Neuron (in vitro differentiated cells): ENCODE data around the gene MAGEA3.
"Not testable (repeated sequence)": the region's sequence is repeated elsewhere in the genome, so short reads cannot be mapped to it uniquely, and the experiment has no call there.

Experiments used
- H2AFZ ChIP-seq: one replicate; pipeline ENCODE4 v1.6.1; 2013; ENCODE audit warnings: low read depth, mild to moderate bottlenecking, inconsistent platforms, low read length, moderate library complexity
- H3K27me3 ChIP-seq: one replicate; pipeline ENCODE4 v1.6.1; 2013; ENCODE audit warnings: low read length; ENCODE audit not compliant: insufficient read depth
- H3K36me3 ChIP-seq: one replicate; pipeline ENCODE4 v1.6.1; 2013; ENCODE audit warnings: low read length; ENCODE audit not compliant: insufficient read depth
- H3K4me1 ChIP-seq: one replicate; pipeline ENCODE4 v1.6.1; 2013; ENCODE audit warnings: low read length; ENCODE audit not compliant: insufficient read depth
- H3K4me3 ChIP-seq: 2 replicates; pipeline ENCODE4 v1.5.1; 2013; ENCODE audit warnings: mild to moderate bottlenecking, low read length, moderate library complexity
- H3K9me3 ChIP-seq: one replicate; pipeline ENCODE4 v1.6.1; 2013; ENCODE audit warnings: low read length

MAGEA3 gene

DNA sequence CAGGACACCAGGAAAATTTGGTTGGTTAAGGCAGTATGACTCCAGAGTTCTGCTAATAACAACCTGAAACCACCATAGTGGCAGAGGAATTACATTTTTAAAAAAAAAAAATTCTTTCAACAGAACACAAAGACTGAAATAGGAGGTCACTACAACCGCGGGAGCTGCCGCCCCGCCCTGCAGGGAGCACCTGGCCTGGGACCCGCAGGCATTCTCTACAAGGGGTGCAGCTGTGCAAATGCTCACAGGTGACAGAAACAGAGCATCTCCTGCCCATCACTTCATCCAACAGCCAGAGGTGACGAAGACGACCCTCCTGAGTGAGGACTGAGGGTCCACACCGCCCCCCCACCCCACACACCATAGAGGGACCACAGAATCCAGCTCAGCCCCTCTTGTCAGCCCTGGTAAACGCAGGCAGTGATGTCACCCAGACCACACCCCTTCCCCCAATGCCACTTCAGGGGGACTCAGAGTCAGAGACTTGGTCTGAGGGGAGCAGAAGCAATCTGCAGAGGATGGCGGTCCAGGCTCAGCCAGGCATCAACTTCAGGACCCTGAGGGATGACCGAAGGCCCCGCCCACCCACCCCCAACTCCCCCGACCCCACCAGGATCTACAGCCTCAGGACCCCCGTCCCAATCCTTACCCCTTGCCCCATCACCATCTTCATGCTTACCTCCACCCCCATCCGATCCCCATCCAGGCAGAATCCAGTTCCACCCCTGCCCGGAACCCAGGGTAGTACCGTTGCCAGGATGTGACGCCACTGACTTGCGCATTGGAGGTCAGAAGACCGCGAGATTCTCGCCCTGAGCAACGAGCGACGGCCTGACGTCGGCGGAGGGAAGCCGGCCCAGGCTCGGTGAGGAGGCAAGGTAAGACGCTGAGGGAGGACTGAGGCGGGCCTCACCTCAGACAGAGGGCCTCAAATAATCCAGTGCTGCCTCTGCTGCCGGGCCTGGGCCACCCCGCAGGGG is at the start of gene MAGEA3:
Gene MAGEA3, plus strand, starts transcription at position 843 of the 980 bp plus-strand sequence. CDS start 2,039 bp downstream, outside the sequence.
- H3K36me3 ChIP-seq, H3K4me1 ChIP-seq, H3K4me3 ChIP-seq, H3K9me3 ChIP-seq, H2AFZ ChIP-seq, H3K27me3 ChIP-seq: not testable (repeated sequence)

- no peak overlapping the region for H3K4me3 ChIP-seq
- peaks cover 12% of the 10 kb centered on the region for H3K27me3 ChIP-seq
- no peaks in the 10 kb centered on the region for H3K4me1 ChIP-seq
- H3K36me3 ChIP-seq: no peaks in the 10 kb centered on the region
- H3K9me3 ChIP-seq: no peaks in the 10 kb centered on the region
- H2AFZ ChIP-seq: no peak overlapping the region
Measured at GRCh38 chrX:152652060-152652459, 46.5 kb upstream of the MAGEA3 start.

DNA sequence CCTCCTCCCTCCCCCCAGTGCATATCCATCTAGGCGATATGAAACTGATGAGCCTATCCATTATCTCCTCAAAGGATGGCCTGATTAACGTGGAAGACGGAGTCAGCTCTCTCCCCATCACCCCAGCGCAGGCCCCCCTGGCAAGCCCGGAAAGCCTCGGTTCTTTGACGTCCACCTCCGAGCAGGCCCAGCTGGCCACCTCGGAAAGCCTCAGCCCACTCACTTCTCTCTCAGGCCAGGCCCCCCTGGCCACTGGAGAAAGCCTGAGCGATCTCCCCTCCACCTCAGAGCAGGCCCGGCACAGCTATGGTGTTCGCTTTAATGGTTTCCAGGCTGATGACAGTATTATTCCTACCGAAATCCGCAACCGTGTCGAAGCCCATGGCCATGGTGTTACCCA is 46.1 kb upstream of the MAGEA3 start:
- Histone ChIP-seq H3K27me3 (peaks cover 11% of the 10 kb centered on the region), H3K9me3 (no peaks in the 10 kb centered on the region), H3K36me3 (no peaks in the 10 kb centered on the region), H2AFZ (no peak overlapping the region), H3K4me3 (no peak overlapping the region), H3K4me1 (no peaks in the 10 kb centered on the region)

GRCh38 chrX:152656087-152656486 is 42.5 kb upstream of the MAGEA3 start:
- no peaks in the 10 kb centered on the region for H3K9me3 ChIP-seq
- H3K4me3 ChIP-seq: no peak overlapping the region
- no peaks in the 10 kb centered on the region for H3K4me1 ChIP-seq
- H2AFZ ChIP-seq: no peak overlapping the region
- H3K27me3 ChIP-seq: peaks cover 8% of the 10 kb centered on the region
- no peaks in the 10 kb centered on the region for H3K36me3 ChIP-seq

DNA sequence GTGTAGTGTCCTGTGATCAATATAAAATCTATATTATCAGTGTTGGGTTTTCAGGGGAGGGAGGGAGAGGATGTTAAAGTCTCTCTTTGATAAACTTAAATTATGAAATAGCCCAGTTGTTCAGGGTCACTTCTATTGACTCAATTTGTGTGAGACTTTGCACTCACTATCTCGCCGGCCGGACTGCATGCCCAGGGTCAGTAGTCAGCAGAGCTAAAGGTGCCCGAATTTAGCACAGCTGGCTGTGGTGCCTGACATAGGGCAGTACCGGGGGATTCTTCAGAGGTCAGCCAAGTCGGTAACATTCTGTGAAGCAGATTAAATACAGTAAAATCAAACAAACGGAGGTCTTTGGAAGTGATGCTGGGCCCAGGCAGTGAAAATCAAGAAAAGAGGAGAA is 41.7 kb upstream of the MAGEA3 start:
- H3K4me3 ChIP-seq: no peak overlapping the region
- H3K4me1 ChIP-seq: no peaks in the 10 kb centered on the region
- peaks cover 8% of the 10 kb centered on the region for H3K27me3 ChIP-seq
- no peaks in the 10 kb centered on the region for H3K9me3 ChIP-seq
- no peaks in the 10 kb centered on the region for H3K36me3 ChIP-seq
- no peak overlapping the region for H2AFZ ChIP-seq

DNA sequence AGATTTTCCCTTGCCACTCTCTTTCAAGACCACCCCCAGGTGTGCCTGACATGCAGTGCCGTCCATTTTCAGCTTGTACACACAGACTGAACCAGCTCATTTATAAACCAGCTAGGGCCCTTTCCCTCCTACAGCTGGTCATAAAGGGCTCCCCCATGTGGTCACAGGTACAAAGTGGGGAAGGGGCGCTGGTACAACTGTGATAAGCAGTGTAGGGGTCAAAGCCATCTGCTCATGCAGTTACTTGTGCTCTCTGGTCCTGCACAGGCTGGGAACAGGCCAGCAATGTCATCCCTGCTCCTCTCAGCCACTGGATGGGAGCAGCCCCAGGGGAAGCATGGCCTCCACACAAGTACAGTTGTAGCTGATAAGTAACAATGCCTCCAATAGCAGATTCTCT is 40.3 kb upstream of the MAGEA3 start:
- no peaks in the 10 kb centered on the region for H3K9me3 ChIP-seq
- no peak overlapping the region for H2AFZ ChIP-seq
- no peaks in the 10 kb centered on the region for H3K4me1 ChIP-seq
- H3K4me3 ChIP-seq: no peak overlapping the region
- peaks cover 8% of the 10 kb centered on the region for H3K27me3 ChIP-seq
- H3K36me3 ChIP-seq: no peaks in the 10 kb centered on the region

DNA sequence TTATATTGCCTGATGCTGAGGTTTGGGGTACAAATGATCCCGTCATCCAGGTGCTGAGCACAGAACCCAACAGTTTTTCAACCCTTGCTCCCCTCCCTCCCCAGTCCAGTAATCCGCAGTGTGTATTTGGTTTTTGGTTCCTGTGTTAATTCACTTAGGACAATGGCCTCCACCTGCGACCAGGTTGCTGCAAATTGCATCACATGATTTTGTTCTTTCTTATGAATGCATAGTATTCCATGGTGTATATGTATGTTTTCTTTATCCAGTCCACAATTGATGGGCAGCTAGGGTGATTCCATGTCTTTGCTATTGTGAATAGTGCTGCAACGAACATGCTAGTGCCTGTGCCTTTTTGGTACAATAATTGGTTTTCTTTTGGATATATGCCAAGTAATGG is 35.5 kb upstream of the MAGEA3 start:
- H3K36me3 ChIP-seq: no peaks in the 10 kb centered on the region
- no peak overlapping the region for H2AFZ ChIP-seq
- no peaks in the 10 kb centered on the region for H3K27me3 ChIP-seq
- H3K9me3 ChIP-seq: no peaks in the 10 kb centered on the region
- H3K4me1 ChIP-seq: no peaks in the 10 kb centered on the region
- no peak overlapping the region for H3K4me3 ChIP-seq

- no peaks in the 10 kb centered on the region for H3K4me1 ChIP-seq
- no peak overlapping the region for H2AFZ ChIP-seq
- H3K27me3 ChIP-seq: peaks cover 3% of the 10 kb centered on the region
- no peaks in the 10 kb centered on the region for H3K9me3 ChIP-seq
- no peak overlapping the region for H3K4me3 ChIP-seq
- no peaks in the 10 kb centered on the region for H3K36me3 ChIP-seq
Measured at GRCh38 chrX:152674135-152674534, 24.5 kb upstream of the MAGEA3 start.

DNA sequence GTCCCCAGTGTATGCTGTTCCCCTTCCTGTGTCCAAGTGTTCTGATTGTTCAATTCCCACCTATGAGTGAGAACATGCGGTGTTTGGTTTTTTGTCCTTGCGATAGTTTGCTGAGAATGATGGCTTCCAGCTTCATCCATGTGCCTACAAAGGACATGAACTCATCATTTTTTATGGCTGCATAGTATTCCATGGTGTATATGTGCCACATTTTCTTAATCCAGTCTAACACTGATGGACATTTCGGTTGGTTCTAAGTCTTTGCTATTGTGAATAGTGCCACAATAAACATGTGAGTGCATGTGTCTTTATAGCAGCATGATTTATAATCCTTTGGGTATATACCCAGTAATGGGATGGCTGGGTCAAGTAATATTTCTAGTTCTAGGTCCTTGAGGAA is 23.9 kb upstream of the MAGEA3 start:
- H3K27me3 ChIP-seq, H3K4me1 ChIP-seq, H3K4me3 ChIP-seq, H2AFZ ChIP-seq, H3K9me3 ChIP-seq, H3K36me3 ChIP-seq: not testable (repeated sequence)

- H3K27me3 ChIP-seq, H3K4me3 ChIP-seq, H2AFZ ChIP-seq, H3K4me1 ChIP-seq, H3K9me3 ChIP-seq, H3K36me3 ChIP-seq: not testable (repeated sequence)
Measured at GRCh38 chrX:152681012-152681411, 17.6 kb upstream of the MAGEA3 start.

DNA sequence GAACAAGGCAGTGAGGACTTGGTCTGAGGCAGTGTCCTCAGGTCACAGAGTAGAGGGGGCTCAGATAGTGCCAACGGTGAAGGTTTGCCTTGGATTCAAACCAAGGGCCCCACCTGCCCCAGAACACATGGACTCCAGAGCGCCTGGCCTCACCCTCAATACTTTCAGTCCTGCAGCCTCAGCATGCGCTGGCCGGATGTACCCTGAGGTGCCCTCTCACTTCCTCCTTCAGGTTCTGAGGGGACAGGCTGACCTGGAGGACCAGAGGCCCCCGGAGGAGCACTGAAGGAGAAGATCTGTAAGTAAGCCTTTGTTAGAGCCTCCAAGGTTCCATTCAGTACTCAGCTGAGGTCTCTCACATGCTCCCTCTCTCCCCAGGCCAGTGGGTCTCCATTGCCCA is 1.8 kb downstream of the MAGEA3 start:
- not testable (repeated sequence) for H3K4me3 ChIP-seq, H3K9me3 ChIP-seq, H3K36me3 ChIP-seq, H3K27me3 ChIP-seq, H2AFZ ChIP-seq, H3K4me1 ChIP-seq

DNA sequence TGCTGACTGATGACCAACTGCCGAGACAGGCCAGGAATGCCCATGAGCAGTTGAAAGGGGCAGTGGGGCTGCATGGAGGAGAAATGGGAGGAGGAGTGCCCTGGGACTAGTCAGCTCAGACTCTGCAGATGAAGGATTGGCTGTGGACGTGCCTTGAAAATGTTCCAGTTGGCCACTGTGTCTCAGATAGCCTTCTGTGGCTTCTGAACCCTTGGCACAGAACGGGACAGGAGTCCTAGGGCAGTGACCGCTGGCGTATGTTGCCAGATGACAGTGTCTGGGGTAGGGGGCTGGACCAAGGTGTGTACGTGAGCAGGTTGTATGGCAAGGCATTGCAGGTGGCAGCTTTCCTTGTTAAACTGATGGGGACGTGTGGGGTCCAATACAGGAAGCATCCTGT is 7.9 kb downstream of the MAGEA3 start:
- H3K4me1 ChIP-seq, H3K36me3 ChIP-seq, H3K27me3 ChIP-seq, H3K4me3 ChIP-seq, H3K9me3 ChIP-seq, H2AFZ ChIP-seq: not testable (repeated sequence)

DNA sequence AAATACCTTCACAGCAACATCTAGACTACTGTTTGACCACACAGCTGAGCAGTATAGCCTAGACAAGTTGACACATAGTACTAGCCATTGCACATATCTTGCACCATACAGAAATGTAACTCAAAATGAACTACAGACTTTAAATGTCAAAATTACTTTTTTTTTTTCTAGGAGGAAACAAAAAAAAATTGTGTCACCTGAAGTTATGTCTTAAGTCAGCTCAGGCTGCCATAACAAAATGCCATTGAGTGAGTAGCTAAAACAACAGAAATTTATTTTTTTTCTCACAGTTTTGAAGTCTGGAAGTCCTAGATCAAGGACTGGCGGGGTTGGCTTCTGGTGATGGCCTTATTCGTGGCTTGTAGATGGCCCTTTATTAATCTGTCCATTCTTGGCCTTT is 10.6 kb downstream of the MAGEA3 start, which contains the start of gene CSAG2:
Gene CSAG2, minus strand, starts transcription at position 101 of the 400 bp plus-strand sequence. CDS start 161 bp downstream, outside the sequence.
- not testable (repeated sequence) for H2AFZ ChIP-seq, H3K4me1 ChIP-seq, H3K9me3 ChIP-seq, H3K27me3 ChIP-seq, H3K4me3 ChIP-seq, H3K36me3 ChIP-seq

DNA sequence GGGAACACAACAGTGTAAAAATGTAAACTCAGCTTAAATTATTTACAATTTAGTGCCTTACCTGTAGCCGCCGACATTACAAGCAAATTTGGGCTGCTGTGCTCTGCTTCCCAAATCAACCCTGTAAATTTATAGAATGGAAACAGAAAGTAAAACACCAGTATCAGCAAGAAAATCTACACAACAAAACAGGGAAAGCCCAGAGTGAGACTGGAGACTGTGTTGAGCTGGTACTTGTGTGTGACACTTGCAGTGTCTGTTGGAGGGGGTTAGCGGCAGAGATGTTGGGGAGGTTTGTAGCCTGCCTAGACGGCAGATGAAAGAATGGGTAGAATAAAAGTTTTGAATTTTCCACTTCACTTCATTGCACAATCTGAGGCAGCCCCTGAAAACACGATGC is 14.6 kb downstream of the MAGEA3 start:
- H3K9me3 ChIP-seq, H3K36me3 ChIP-seq, H3K4me1 ChIP-seq, H3K4me3 ChIP-seq, H2AFZ ChIP-seq, H3K27me3 ChIP-seq: not testable (repeated sequence)
